Activated CD8-positive, alpha-beta memory T cell treated with anti-CD3 and anti-CD28 coated beads for 36 hours (primary cell): ENCODE measurements around the gene LIF. TPM values are rescaled to one million over a fixed set of nuclear protein-coding genes. Genes with fewer than 3 reads are reported as not detected.

Experiments used
- CTCF ChIA-PET: fragments of 350-600 bp; sonication (Branson Sonifier 250); formaldehyde crosslinking; loops from one replicate; lab custom pipeline; 2021; ENCODE audit warnings: antibody characterized with exemption; lab: Charles Lee
- POLR2A ChIA-PET: fragments of 350-600 bp; sonication (Branson Sonifier 250); formaldehyde crosslinking; loops from one replicate; lab custom pipeline; 2021; ENCODE audit warnings: antibody characterized with exemption; lab: Charles Lee
- total RNA-seq, 2 experiments: library from RNA; stranded (reverse); gene quantifications; one replicate each; pipeline ENCODE4 v1.2.3, GENCODE V29; 2021

The LIF gene
- total RNA-seq, 2 experiments from 2014 or later, result 121 to 128 TPM

- ChIA-PET POLR2A (interaction anchor here (1.5 to 2.6 kb wide), 3 partner anchors 24 to 100 kb away, joined by 5 to 10 read pairs (median 10); partner anchors contain the start of gene RNF215), CTCF (interaction anchor here (0.7 to 12.9 kb wide), 39 partner anchors 9 to 204 kb away, joined by 3 to 214 read pairs (median 10); partner anchors contain the start of genes CCDC157, MTFP1, OSM and RNF215)
These were observed 40.5 kb upstream of the LIF start for GRCh38 chr22:30286813-30287647.

- ChIA-PET CTCF (interaction anchor here (0.7 to 12.9 kb wide), 8 partner anchors 8 to 204 kb away, joined by 3 to 214 read pairs (median 12); partner anchors contain the start of gene RNF215), POLR2A (no interaction called here)
These were observed 39.8 kb upstream of the LIF start for GRCh38 chr22:30286331-30286730.

- CTCF ChIA-PET, result interaction anchor here (0.7 to 12.9 kb wide), 8 partner anchors 8 to 205 kb away, joined by 3 to 214 read pairs (median 12); partner anchors contain the start of gene RNF215
- POLR2A ChIA-PET, result no interaction called here
These were observed 39.3 kb upstream of the LIF start for GRCh38 chr22:30285846-30286200.

GRCh38 chr22:30285176-30285845 lies 38.8 kb upstream of the LIF start:
- ChIA-PET POLR2A (no interaction called here), CTCF (interaction anchor here (1.1 to 12.9 kb wide), 5 partner anchors 22 to 205 kb away, joined by 3 to 214 read pairs (median 18); partner anchors contain the start of gene RNF215)

- CTCF ChIA-PET, result interaction anchor here (2.0 to 12.9 kb wide), 4 partner anchors 21 to 178 kb away, joined by 8 to 214 read pairs (median 24); partner anchors contain the start of gene RNF215
- POLR2A ChIA-PET, result no interaction called here
These were observed 38.1 kb upstream of the LIF start for GRCh38 chr22:30284666-30285065.

GRCh38 chr22:30284172-30284571 lies 37.6 kb upstream of the LIF start:
- ChIA-PET CTCF (interaction anchor here (1.0 to 12.9 kb wide), 3 partner anchors 21 to 104 kb away, joined by 5 to 214 read pairs (median 8); partner anchors contain the start of gene RNF215), POLR2A (interaction anchor here (0.7 kb wide), 1 partner anchor 119 kb away, joined by 6 read pairs; no protein-coding TSS in a partner anchor)

- ChIA-PET CTCF (interaction anchor here (1.0 to 12.9 kb wide), 2 partner anchors 20 to 105 kb away, joined by 5 to 214 read pairs; partner anchors contain the start of gene RNF215), POLR2A (interaction anchor here (0.7 to 1.0 kb wide), 2 partner anchors 16 to 120 kb away, joined by 3 to 6 read pairs; no protein-coding TSS in a partner anchor)
These were observed 36.8 kb upstream of the LIF start for GRCh38 chr22:30283342-30283741.

GRCh38 chr22:30282616-30283046 lies 36.1 kb upstream of the LIF start:
- ChIA-PET POLR2A (interaction anchor here (1.0 kb wide), 1 partner anchor 15 kb away, joined by 3 read pairs; no protein-coding TSS in a partner anchor), CTCF (no interaction called here)

- POLR2A ChIA-PET, result no interaction called here
- CTCF ChIA-PET, result interaction anchor here (1.0 to 1.6 kb wide), 2 partner anchors 25 to 110 kb away, joined by 3 to 4 read pairs; no protein-coding TSS in a partner anchor
These were observed 33.9 kb upstream of the LIF start for GRCh38 chr22:30280505-30280904.

GRCh38 chr22:30279932-30280331 lies 33.4 kb upstream of the LIF start:
- POLR2A ChIA-PET, result no interaction called here
- CTCF ChIA-PET, result interaction anchor here (1.0 to 1.6 kb wide), 2 partner anchors 24 to 111 kb away, joined by 3 to 4 read pairs; no protein-coding TSS in a partner anchor

GRCh38 chr22:30279046-30279788 lies 32.7 kb upstream of the LIF start:
- ChIA-PET POLR2A (no interaction called here), CTCF (interaction anchor here (1.2 to 1.6 kb wide), 2 partner anchors 23 to 108 kb away, joined by 3 read pairs; no protein-coding TSS in a partner anchor)

GRCh38 chr22:30277547-30278344 lies 31.2 kb upstream of the LIF start:
- ChIA-PET POLR2A (interaction anchor here (0.6 to 0.7 kb wide), 2 partner anchors 39 to 100 kb away, joined by 3 to 9 read pairs; no protein-coding TSS in a partner anchor), CTCF (interaction anchor here (0.6 to 2.8 kb wide), 4 partner anchors 8 to 167 kb away, joined by 3 to 11 read pairs (median 4); partner anchors contain the start of gene CASTOR1)

GRCh38 chr22:30276039-30276438 lies 29.5 kb upstream of the LIF start:
- ChIA-PET POLR2A (no interaction called here), CTCF (interaction anchor here (0.9 to 2.8 kb wide), 3 partner anchors 10 to 168 kb away, joined by 3 to 11 read pairs (median 3); partner anchors contain the start of gene CASTOR1)

- ChIA-PET POLR2A (no interaction called here), CTCF (interaction anchor here (0.9 kb wide), 2 partner anchors 11 to 168 kb away, joined by 3 read pairs; no protein-coding TSS in a partner anchor)
These were observed 29.1 kb upstream of the LIF start for GRCh38 chr22:30275625-30276024.

GRCh38 chr22:30274437-30274812 lies 27.9 kb upstream of the LIF start:
- POLR2A ChIA-PET, result no interaction called here
- CTCF ChIA-PET, result no interaction called here

- POLR2A ChIA-PET, result no interaction called here
- CTCF ChIA-PET, result no interaction called here
These were observed 27.3 kb upstream of the LIF start for GRCh38 chr22:30273711-30274436.
